HL-60 (cell line): ENCODE data around the gene WNT4.

Experiments
- CTCF ChIP-seq: IDR thresholded peaks from one replicate; pipeline ENCODE4 v1.5.1; 2011; ENCODE audit warnings: low read length, control low read depth, inconsistent platforms; ENCODE audit not compliant: insufficient read depth
- POLR2AphosphoS5 ChIP-seq: IDR thresholded peaks from 2 replicates; pipeline ENCODE4 v1.6.1; 2012; ENCODE audit warnings: low read depth
- REST ChIP-seq: IDR thresholded peaks from 2 replicates; pipeline ENCODE4 v1.6.1; 2012; ENCODE audit warnings: low read depth; ENCODE audit not compliant: insufficient replicate concordance
- SPI1 ChIP-seq: IDR thresholded peaks from 2 replicates; pipeline ENCODE4 v1.6.1; 2012; ENCODE audit warnings: low read depth, mild to moderate bottlenecking, borderline replicate concordance

GRCh38 chr1:22088331-22088730 lies 54.6 kb downstream of the WNT4 start:
- TF ChIP-seq CTCF (no peak), POLR2AphosphoS5 (no peak), REST (no peak), SPI1 (peak; percentile 50; the same call in 1 of the 2 replicates)
